ENCODE data around the gene SLC49A3.

DNA sequence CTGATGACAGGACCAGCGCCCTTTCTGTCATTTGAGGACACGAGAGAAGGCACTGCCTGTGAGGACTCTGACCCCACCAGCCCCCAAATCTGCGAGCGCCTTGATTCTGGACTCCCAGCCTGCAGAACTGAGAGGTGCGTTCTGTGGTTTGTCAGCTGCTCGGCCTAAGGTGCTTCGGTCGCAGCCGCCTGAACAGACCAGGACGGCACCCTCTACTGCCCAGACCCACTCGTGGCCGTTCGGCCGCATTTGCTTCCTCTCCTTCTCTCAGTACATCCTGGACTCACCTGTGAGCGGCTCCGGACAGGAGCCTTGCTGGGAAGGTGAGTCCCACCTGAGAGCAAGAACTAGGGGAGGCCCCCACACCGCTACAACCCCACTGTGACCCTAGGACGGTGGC, 25.1 kb upstream of the SLC49A3 start:
- TF ChIP-seq, protein P1, sequence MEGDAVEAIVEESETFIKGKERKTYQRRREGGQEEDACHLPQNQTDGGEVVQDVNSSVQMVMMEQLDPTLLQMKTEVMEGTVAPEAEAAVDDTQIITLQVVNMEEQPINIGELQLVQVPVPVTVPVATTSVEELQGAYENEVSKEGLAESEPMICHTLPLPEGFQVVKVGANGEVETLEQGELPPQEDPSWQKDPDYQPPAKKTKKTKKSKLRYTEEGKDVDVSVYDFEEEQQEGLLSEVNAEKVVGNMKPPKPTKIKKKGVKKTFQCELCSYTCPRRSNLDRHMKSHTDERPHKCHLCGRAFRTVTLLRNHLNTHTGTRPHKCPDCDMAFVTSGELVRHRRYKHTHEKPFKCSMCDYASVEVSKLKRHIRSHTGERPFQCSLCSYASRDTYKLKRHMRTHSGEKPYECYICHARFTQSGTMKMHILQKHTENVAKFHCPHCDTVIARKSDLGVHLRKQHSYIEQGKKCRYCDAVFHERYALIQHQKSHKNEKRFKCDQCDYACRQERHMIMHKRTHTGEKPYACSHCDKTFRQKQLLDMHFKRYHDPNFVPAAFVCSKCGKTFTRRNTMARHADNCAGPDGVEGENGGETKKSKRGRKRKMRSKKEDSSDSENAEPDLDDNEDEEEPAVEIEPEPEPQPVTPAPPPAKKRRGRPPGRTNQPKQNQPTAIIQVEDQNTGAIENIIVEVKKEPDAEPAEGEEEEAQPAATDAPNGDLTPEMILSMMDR (conservative IDR thresholded peaks at IDR 0.05; ENCODE audit: low read length), result no peak
- TF ChIP-seq EZH2phosphoT487 (IDR thresholded peaks at IDR 0.05; ENCODE audit: borderline replicate concordance), result no peak
